Left cardiac atrium (tissue), 4 donors: ENCODE results near the gene DOCK1. TPM values are rescaled to one million over a fixed set of nuclear protein-coding genes. Genes with fewer than 3 reads are reported as not detected.
"Not testable (repeated sequence)": the region's sequence is repeated elsewhere in the genome, so short reads cannot be mapped to it uniquely, and the experiment has no call there.

ENCODE experiments used
- ATAC-seq, 2 donors: fragments of 200-7000 bp; cut with Tn5 transposase; one replicate each; pipeline ENCODE4 v1.9.1; 2020; ENCODE audit warnings: mild to moderate bottlenecking in 2 of 2, moderate library complexity in 2 of 2
- DNase-seq: peaks from one replicate; pipeline ENCODE4 v3.0.0-alpha.2; 2020
- intact Hi-C, 2 donors: fragments of 100-400 bp; cut with DNase I; formaldehyde crosslinking; loops; one replicate each; pipeline versions ENCODE4 v1.14.1 to v1.15.1; 2022 to 2023
- total RNA-seq, 2 donors: library from RNA; stranded (reverse); fragmentation: NEBNext Ultra II Directional; extraction: Animal tissue kit (Norgen Biotek cat#: 25700); gene quantifications; one replicate each; pipeline ENCODE4 v1.2.1, GENCODE V29; 2021
- donor health status: DM: no; HTN: yes; CAD: no.
- donor health status: DM: no; HTN: yes; CAD: no; lungs with severe emphysema.
- donor health status: DM: yes; HTN: yes; CAD: no.
- donor health status: Dilated cardiomyopathy.

The DOCK1 gene
- total RNA-seq, 2 donors from 2014 or later = 19.5 to 27.3 TPM

- ATAC-seq = peak in 1 of 2 donors; percentile 39
- no peak for DNase-seq
- intact Hi-C loops = no loop called here
Measured at GRCh38 chr10:126919426-126919825, 14.2 kb downstream of the DOCK1 start.

GRCh38 chr10:126921162-126921561, 15.9 kb downstream of the DOCK1 start:
- DNase-seq = no peak
- ATAC-seq = no peak
- intact Hi-C loops = no loop called here

- no peak for ATAC-seq
- DNase-seq = no peak
- intact Hi-C loops = no loop called here
Measured at GRCh38 chr10:126921974-126922525, 16.8 kb downstream of the DOCK1 start.

- ATAC-seq = no peak
- no peak for DNase-seq
- intact Hi-C loops = no loop called here
Measured at GRCh38 chr10:126924180-126924914, 19.1 kb downstream of the DOCK1 start.

- DNase-seq (no peak), ATAC-seq (no peak)
- intact Hi-C loops = no loop called here
Measured at GRCh38 chr10:126924915-126925300, 19.7 kb downstream of the DOCK1 start.

- no peak for ATAC-seq
- no peak for DNase-seq
- intact Hi-C loops = no loop called here
Measured at GRCh38 chr10:126926568-126926967, 21.3 kb downstream of the DOCK1 start.

GRCh38 chr10:126927799-126928198, 22.6 kb downstream of the DOCK1 start:
- no peak for DNase-seq
- ATAC-seq = no peak
- intact Hi-C loops = no loop called here

- intact Hi-C loops = no loop called here
- DNase-seq (no peak), ATAC-seq (no peak)
Measured at GRCh38 chr10:126928274-126928673, 23.0 kb downstream of the DOCK1 start.

- ATAC-seq = no peak
- no peak for DNase-seq
- intact Hi-C loops = no loop called here
Measured at GRCh38 chr10:126929391-126929790, 24.2 kb downstream of the DOCK1 start.

GRCh38 chr10:126930131-126930882, 25.1 kb downstream of the DOCK1 start:
- ATAC-seq = no peak
- intact Hi-C loops = no loop called here
- DNase-seq = no peak

GRCh38 chr10:126930883-126931503, 25.8 kb downstream of the DOCK1 start:
- DNase-seq (no peak), ATAC-seq (peak; percentile 60 to 67)
- intact Hi-C loops = no loop called here

- DNase-seq (no peak), ATAC-seq (peak in 1 of 2 donors; percentile 20)
- intact Hi-C loops = no loop called here
Measured at GRCh38 chr10:126931544-126931943, 26.3 kb downstream of the DOCK1 start.

- intact Hi-C loops = no loop called here
- DNase-seq (no peak), ATAC-seq (no peak)
Measured at GRCh38 chr10:126932516-126932915, 27.3 kb downstream of the DOCK1 start.

GRCh38 chr10:126933116-126933515, 27.9 kb downstream of the DOCK1 start:
- no peak for DNase-seq
- intact Hi-C loops = no loop called here
- ATAC-seq = no peak

- intact Hi-C loops = no loop called here
- ATAC-seq = no peak
- no peak for DNase-seq
Measured at GRCh38 chr10:126935263-126935946, 30.2 kb downstream of the DOCK1 start.

- DNase-seq (no peak), ATAC-seq (no peak)
- intact Hi-C loops = no loop called here
Measured at GRCh38 chr10:126937026-126937425, 31.8 kb downstream of the DOCK1 start.

GRCh38 chr10:126938121-126938520, 32.9 kb downstream of the DOCK1 start:
- DNase-seq, ATAC-seq, intact Hi-C loops: not testable (repeated sequence)

GRCh38 chr10:126939706-126940105, 34.5 kb downstream of the DOCK1 start:
- ATAC-seq (no peak), DNase-seq (no peak)

GRCh38 chr10:126940670-126941310, 35.6 kb downstream of the DOCK1 start:
- intact Hi-C loops = no loop called here
- ATAC-seq (no peak), DNase-seq (no peak)

More at GRCh38 chr10:126939706-126940105, 34.5 kb downstream of the DOCK1 start:
- intact Hi-C loops = no loop called here
